SW480 (cell line): ENCODE data around the gene SPG21.
A peak's percentile ranks its signal among the peaks of the same experiment; 100 is the strongest.

Experiments used
- DNase-seq: peaks from one replicate; pipeline ENCODE4 v3.0.0-alpha.2; 2016; ENCODE audit warnings: low spot score

The SPG21 gene

GRCh38 chr15:64991536-64992135 is 1.9 kb upstream of the SPG21 start:
- DNase-seq = no peak

GRCh38 chr15:64990168-64990470 is 405 bp upstream of the SPG21 start:
- DNase-seq = no peak

GRCh38 chr15:64987136-64987535 is 2.6 kb downstream of the SPG21 start:
- DNase-seq = no peak

- DNase-seq = no peak
Measured at GRCh38 chr15:64985366-64986033, 4.2 kb downstream of the SPG21 start.

GRCh38 chr15:64982472-64982871 is 7.2 kb downstream of the SPG21 start:
- no peak for DNase-seq

GRCh38 chr15:64981812-64982431 is 7.8 kb downstream of the SPG21 start:
- DNase-seq = no peak

- no peak for DNase-seq
Measured at GRCh38 chr15:64979252-64979710, 10.4 kb downstream of the SPG21 start.

GRCh38 chr15:64975390-64975789 is 14.3 kb downstream of the SPG21 start:
- DNase-seq = no peak

GRCh38 chr15:64970698-64971097 is 19.0 kb downstream of the SPG21 start:
- DNase-seq = no peak

- no peak for DNase-seq
Measured at GRCh38 chr15:64969401-64969800, 20.3 kb downstream of the SPG21 start.

GRCh38 chr15:64961013-64961412 is 28.7 kb downstream of the SPG21 start:
- DNase-seq = no peak

GRCh38 chr15:64960153-64960552 is 29.6 kb downstream of the SPG21 start:
- no peak for DNase-seq

- no peak for DNase-seq
Measured at GRCh38 chr15:64959128-64959527, 30.6 kb downstream of the SPG21 start.

- no peak for DNase-seq
Measured at GRCh38 chr15:64954395-64954794, 35.3 kb downstream of the SPG21 start.

- DNase-seq = no peak
Measured at GRCh38 chr15:64951777-64952418, 37.8 kb downstream of the SPG21 start.

- peak; percentile 24 for DNase-seq
Measured at GRCh38 chr15:64950888-64951287, 38.8 kb downstream of the SPG21 start.

GRCh38 chr15:64949383-64950186 is 40.1 kb downstream of the SPG21 start:
- no peak for DNase-seq

GRCh38 chr15:64948916-64949315 is 40.8 kb downstream of the SPG21 start:
- no peak for DNase-seq

- no peak for DNase-seq
Measured at GRCh38 chr15:64947211-64947610, 42.5 kb downstream of the SPG21 start.

- no peak for DNase-seq
Measured at GRCh38 chr15:64944961-64945360, 44.8 kb downstream of the SPG21 start.

GRCh38 chr15:64943512-64944225 is 46.0 kb downstream of the SPG21 start:
- DNase-seq = no peak

GRCh38 chr15:64942356-64942755 is 47.4 kb downstream of the SPG21 start:
- DNase-seq = no peak
